C1 segment of cervical spinal cord (tissue), 14 donors: ENCODE results near the gene MAG.

Source experiments
- DNase-seq, 14 donors: peaks; one replicate each; lab custom pipeline; 2025; lab: John Stamatoyannopoulos, UW

The MAG gene

DNA sequence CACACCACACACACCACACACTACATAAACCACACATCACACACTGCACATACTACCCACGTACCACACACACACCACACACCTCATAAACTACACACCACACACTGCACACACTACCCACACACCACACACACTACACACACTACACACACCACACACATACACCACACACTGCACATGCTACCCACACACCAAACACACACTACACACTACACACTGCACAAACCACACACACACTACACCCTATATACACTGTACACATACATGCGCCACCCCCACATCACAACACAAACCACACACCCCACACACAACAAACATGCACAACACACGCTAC, 5.5 kb downstream of the MAG start:
- DNase-seq: no peak

DNA sequence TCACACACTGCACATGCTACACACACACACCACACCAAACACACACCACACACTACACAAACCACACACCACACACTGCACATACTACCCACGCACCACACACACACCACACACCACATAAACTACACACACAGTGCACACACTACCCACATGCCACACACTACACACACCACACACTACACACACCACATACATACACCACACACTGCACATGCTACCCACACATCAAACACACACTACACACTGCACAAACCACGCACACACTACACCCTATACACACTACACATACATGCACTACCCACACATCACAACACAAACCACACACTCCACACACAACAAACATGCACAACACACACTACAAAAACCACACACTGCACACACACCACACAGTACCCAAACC, 6.0 kb downstream of the MAG start:
- no peak for DNase-seq

DNA sequence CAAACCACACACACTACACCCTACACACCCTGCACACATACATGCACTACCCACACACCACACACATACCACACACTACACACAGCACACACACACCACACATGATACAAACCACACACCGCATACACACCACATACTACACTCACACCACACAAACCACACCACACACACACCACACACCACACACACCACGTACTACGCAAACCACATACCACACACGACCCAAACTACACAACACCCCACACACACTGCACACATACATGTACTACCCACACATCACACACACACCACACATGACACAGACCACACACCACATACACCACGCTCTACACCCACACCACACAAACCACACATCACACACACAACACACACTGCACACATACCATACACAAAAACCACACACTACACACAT, 6.6 kb downstream of the MAG start:
- DNase-seq: no peak

DNA sequence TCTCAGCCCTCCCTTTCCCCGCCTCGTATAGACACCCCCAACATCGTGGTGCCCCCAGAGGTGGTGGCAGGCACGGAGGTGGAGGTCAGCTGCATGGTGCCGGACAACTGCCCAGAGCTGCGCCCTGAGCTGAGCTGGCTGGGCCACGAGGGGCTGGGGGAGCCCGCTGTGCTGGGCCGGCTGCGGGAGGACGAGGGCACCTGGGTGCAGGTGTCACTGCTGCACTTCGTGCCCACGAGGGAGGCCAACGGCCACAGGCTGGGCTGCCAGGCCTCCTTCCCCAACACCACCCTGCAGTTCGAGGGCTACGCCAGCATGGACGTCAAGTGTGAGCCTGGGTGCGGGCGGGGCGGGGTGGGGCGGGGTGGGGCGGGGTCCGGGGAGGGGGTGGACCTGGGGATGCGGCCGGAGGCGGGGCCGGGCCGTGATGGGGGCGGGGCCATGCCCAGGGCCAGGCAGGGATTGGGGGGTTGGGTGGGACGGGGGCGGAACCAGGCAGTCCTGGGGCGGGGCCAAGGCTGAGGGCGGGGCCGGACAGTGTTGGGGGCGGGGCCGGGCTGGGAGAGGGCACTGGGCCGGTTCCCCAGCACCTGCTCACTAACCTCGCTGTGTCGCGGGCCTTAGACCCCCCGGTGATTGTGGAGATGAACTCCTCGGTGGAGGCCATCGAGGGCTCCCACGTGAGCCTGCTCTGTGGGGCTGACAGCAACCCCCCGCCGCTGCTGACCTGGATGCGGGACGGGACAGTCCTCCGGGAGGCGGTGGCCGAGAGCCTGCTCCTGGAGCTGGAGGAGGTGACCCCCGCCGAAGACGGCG, 7.8 kb downstream of the MAG start:
- DNase-seq: peak in 11 of 14 donors; percentile 21 to 76 (median 28)

DNA sequence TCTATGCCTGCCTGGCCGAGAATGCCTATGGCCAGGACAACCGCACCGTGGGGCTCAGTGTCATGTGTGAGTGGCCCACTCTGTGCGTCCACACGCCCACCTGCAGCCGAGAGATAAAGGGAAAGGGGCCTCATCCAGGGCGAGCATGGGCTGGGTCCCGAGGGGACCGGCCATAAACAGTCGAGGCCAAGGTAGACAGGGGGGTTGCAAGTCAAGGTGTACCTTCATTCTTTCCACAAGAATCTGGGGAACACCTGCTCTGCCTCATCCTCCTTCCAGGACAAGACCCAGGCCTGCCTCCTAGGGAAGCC, 8.3 kb downstream of the MAG start:
- DNase-seq: no peak

DNA sequence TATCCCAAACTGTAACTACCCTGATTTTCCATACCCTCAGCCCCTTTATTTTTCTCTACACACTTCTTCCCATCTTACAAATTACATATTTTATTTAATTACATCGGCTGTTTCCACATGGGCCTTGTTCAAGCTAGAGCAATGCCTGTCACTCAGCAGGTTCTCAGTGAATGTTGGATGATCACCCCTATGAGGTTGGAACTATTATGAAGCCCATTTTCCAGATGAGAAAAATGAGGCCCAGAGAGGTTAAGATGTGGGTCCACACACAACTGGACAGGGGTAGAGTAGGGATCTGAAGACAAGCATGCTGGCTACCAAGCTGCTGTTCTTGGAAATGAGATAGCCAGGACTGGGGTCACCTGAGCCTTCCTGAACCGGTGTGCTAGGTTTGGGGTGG, 10.0 kb downstream of the MAG start:
- no peak for DNase-seq

DNA sequence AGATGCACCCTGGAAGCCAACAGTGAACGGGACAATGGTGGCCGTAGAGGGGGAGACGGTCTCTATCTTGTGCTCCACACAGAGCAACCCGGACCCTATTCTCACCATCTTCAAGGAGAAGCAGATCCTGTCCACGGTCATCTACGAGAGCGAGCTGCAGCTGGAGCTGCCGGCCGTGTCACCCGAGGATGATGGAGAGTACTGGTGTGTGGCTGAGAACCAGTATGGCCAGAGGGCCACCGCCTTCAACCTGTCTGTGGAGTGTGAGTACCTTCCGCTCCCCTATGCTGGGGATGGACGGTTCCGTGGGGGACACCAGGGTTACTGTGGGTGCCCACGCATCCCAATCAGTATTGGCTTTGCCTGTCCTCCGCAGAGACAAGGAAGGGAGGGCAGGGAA, 10.5 kb downstream of the MAG start:
- no peak for DNase-seq

DNA sequence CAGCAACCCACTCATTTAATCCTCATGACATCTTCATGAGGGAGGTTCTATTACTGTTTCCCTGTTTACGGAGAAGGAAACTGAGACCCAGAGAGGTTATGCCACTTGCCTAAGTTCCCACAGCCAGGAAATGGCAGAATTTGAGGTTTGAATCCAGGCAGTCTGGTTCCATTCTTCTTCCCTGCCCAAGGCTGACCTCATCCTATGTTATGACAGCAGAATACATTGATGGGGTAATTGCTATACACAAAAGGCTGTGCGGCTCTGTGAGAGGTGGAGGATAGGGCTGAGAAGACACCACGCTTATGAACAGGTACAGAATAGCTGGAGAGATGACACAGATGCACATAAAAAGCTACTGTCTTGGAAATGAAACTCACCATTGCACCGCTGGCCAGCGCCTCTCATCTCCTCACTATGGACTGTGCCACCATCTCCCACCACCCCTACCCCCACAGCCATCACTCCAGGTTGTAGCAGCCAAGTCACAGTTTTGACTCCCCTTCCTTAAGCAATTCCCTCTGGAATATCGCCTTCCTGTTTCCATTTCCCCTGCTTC, 11.5 kb downstream of the MAG start:
- no peak for DNase-seq

DNA sequence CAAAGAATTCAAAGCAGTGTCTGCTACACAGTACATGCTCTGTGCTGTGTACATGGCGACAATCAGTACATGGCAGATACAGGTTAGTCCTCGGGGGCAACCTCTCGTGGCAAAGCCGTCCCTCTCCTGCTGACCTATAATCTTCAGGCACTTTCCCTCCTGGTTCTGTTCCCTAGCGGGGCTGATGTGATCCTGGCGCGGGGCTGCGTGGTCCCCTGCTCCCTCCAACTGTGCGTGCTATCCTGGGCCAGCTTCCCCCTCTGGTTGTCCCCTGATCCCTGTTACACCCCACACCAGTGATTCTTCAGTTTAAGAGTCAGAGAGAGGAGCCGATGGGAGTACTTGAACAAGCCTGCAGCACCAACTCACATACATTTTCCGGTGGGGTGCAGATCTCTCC, 12.1 kb downstream of the MAG start:
- DNase-seq: no peak

DNA sequence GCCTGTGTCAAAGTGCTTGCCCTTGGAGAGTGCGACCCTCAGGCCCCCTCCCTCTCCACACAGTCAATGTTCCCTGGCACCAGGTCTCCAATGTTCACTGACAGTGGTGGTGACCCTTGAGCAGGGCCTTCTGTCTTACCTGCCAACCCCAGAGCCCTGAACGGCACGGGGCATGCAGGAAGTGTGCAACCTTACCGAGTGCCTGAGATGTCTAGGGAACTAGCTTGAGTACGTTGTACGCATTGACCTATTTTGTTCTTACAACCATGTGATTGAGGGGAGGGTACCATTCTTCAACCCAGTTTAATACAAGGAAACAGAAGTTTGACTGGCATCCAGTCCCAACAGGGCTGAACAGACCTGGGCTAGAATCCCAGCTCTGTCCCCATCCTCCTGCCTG, 13.2 kb downstream of the MAG start:
- DNase-seq: no peak

DNA sequence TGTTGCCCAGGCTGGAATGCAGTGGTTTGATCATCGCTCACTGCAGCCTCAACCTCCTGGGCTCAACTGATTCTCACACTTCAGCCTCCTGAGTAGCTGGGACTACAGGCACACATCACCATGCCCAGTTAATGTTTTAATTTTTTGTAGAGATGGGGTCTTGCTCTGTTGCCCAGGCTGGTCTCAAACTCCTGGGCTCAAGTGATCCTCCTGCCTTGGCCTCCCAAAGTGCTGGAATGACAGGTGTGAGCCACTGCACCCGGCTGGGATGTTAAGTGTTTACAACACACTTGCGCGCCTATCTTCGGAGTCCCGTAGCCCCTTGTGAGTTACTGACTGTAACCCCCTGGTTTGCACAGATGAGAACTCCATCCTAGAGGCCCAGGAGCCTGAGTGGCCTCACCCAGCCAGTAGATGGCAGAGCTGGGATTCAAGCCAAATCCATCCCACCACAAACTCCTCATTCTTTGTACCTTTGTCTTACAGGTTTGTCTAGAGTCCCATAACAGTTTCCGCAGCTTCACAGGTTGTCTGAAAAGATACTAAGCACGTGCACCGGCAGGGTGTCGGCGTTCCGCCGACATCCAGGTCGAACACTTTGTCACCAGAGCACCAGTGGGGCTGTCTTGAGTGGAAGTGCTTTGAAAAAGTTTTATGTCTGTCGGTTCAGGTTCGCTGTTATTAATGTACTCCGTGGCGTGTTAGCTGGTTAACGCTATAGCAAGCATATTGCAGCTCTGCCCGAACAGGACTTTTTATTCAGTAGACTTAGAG, 14.7 kb downstream of the MAG start:
- DNase-seq: no peak

DNA sequence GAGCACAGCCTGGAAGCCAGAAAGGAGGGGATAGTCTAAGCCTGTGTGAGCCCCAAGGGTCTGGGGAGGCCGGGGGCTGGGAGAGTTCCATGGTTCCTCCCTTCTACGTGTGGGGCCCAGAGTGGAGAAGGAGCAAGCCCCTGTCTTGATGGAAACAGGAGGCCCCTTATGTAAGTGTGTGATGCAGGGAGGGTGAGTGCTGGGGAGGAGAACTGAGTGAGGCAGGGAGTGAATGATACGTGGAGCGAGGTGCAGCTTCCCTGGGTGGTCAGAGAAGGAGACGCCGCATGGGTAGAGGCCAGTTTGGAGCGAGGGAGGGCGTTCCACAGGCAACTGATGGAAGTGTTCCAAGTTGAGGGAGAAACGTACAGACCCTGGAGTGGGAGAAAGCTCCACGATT, 16.0 kb downstream of the MAG start:
- DNase-seq: no peak

DNA sequence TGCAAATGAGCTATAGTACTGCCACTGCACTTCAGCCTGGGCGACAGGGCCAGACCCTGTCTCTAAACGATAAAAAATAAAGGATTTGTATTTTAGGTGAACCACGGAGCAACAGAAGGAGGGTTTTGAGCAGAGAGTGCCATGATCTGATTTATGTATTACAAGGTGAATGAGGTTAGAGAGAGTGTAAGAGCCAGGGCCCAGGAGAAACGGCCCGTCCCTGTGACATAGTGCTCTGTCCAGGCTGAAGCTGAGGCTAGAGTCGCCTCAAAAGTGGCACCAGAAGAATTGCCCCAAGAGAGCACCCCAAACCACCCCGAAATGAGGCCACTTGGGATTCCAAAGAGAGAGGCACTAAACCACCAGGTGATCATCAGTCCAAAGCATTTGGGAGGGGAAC, 16.9 kb downstream of the MAG start:
- no peak for DNase-seq

DNA sequence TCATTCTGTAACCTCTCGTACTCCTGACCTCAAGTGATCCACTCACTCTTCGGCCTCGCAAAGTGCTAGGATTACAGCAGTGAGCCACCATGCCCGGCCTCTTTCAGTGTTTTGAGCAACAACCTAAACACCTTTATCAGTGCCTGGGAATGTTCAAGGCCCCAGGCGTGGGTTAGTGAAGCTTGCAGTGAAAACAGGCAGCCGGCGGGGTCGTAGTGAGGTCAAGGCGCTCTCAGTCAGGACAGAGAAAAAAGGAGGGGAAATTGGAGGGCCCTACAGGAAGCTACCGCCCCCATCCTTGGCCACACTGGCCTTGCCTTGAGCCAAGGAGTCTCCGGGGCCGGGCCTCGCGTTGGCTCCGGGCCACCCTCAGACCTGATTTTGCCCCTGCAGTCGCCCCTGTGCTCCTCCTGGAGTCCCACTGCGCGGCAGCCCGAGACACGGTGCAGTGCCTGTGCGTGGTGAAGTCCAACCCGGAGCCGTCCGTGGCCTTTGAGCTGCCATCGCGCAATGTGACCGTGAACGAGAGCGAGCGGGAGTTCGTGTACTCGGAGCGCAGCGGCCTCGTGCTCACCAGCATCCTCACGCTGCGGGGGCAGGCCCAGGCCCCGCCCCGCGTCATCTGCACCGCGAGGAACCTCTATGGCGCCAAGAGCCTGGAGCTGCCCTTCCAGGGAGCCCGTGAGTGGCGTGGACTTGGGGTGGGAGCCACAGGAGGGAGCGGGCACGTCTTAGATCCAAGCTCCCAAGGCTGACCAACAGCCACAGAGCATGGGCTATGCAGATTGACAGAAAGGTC, 17.7 kb downstream of the MAG start:
- DNase-seq: no peak

DNA sequence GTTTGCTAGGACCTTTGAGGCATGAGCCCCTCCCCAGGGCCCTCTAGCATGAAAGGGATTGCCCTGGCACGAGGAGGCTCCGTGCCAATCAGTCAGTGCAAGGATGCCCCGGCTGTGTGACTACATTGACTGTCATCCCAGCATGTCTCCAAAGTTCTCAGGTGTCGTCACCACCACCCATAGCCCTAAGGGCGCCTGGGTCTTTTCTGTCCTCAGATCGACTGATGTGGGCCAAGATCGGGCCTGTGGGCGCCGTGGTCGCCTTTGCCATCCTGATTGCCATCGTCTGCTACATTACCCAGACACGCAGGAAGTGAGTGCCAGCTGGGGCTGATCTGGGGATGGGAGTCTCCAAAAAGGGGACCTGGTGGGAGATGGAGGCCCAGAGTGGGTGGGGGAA, 18.4 kb downstream of the MAG start:
- DNase-seq: no peak

DNA sequence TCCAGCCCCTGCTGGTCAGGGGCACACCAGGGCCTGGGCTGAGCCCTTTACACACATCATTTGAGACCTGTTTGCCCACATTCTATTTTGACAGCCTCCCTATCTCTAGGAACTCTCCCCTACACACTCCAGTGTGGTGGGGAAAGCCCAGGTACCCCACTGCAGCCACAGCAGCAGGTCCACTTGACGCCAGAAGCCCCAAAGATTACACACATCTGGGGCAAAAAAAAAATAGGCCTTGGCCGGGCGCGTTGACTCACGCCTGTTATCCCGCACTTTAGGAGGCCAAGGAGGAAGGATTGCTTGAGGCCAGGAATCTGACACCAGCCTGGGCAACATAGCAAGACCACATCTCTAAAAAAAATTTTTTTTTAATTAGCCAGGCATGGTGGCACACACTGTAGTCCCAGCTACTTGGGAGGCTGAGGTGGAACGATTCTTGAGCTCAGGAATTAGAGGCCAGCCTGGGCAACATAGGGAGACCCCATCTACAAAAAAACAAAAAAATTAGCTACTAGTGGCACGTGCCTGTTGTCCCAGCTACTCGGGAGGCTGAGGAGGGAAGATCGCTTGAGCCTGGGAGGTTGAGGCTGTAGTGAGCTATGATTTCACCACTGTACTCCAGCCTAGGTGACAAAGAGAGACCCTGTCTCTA, 19.0 kb downstream of the MAG start:
- DNase-seq: no peak

DNA sequence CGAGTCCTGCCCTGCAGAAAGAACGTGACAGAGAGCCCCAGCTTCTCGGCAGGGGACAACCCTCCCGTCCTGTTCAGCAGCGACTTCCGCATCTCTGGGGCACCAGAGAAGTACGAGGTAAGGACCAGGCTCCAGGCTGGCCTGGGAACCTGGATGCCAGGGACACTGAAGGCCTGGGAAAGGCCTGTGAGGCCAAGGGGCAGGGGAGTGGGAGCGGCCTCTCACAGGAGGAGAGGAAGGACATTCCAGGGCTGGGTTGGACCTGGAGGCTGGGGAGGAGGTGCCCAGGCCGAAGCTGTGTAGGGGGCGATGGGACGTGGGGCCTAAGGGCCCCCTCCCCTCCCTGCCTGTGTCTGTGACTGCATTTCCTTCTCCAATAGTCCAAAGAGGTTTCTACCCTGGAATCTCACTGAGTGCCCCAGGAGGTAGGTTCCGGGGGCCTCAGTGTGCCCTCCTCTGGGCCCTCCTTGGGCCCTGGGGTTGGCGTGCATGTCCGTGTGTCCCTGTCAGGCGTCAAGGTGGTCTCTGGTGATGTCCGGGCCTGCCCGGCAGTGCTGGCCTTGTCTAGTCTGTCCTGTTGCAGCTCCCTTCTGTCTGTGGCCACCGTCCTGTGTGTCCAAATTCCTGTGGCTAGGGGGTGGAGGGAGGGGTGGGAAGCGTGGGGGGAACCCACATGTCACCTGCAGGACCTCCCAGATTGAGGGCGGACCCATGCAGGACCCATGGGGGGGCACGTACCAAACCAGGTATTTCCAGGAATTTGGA, 20.1 kb downstream of the MAG start:
- DNase-seq: no peak

DNA sequence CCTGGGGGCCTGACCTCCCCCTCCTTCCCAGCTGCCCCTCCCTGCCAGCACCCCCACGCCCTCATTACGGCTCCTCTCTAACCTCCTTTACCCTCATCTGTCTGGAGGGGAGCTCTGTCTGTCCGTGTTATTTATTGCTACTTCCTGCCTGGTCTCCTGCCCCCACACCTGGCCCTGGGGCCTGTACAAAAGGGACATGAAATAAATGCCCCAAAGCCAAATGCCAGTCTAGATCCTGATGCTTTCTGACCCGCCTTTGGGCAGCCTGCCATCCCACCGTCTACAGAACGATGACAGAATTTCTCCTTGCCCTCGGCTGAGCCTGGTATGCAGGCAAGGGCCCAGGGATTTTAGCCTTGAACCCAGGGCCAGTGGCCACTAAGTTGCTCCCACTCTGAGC, 21.6 kb downstream of the MAG start:
- DNase-seq: no peak

DNA sequence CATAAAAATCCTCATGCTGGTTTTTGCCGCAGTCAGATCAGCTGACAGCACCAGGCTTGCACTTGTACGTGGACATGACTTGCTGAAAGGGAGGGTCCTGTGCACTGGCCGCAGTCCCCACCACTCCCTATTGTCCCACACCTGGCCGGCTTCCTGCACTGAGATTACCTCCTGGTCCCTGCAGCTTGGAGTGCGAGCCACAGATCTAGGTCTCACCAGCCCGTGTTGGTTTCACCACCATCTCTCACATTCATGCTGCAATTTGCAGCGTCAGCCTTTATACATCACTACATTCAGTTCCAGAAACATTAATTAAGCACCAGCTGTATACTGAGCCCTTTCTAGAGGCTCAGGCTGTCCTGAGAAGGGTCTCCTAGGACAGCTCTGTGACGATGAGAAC, 22.1 kb downstream of the MAG start:
- DNase-seq: no peak

DNA sequence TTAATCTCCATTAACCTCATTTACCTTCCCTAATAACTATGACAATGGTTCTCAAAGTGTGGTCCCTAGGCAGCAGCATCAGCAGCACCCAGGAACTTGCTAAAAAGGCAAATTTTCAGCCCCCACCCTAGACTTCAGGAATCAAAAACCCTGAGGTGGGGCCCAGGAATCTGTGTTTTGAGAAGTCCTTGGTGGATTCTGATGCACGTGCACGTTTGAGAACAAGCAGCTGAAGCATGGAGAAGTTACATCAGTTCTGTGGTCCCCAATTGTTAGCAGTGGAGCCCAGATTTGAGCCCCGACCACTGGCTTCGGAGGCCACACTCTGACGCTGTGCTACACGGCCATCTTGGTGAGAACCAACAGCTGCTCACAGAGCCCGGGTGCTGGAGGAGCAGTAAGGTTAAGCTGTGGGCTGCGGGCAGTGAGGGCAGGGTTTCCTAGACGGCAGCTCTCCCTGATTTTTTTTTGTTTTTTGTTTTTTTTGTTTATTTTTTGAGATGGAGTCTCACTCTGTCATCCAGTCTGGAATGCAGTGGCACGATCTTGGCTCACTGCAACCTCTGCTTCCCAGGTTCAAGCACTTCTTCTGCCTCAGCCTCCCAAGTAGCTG, 23.0 kb downstream of the MAG start:
- no peak for DNase-seq

DNA sequence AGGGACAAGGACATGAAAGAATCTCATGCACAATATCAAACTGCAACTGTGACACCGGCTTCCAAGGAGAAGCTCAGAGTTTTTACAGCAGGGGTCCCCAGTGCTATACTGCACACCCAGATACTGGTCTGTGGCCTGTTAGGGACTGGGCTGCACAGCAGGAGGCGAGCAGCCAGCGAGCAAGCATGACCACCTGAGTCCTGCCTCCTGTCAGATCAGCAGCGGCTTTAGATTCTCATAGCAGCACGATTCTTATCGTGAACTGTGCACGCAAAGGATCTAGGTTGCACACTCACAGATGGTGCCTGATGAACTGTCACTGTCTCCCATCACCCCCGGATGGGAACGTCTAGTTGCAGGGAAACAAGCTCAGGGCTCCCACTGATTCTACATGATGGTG, 23.9 kb downstream of the MAG start:
- DNase-seq: no peak
